Activated T-helper 9 cell treated with anti-CD3 and anti-CD28 coated beads, Interleukin-2, amount 50 U/mL, for 16 hours (primary cell): ENCODE data around the gene ZNF12.

Source experiments
- DNase-seq: peaks from one replicate; pipeline ENCODE4 v3.0.0-alpha.2; 2020; ENCODE audit warnings: low read depth

The ZNF12 gene

GRCh38 chr7:6646465-6646864, 60.3 kb downstream of the ZNF12 start:
- no peak for DNase-seq

- no peak for DNase-seq
Measured at GRCh38 chr7:6644728-6645127, 62.0 kb downstream of the ZNF12 start.

GRCh38 chr7:6643915-6644625, 62.7 kb downstream of the ZNF12 start:
- DNase-seq, result no peak

- no peak for DNase-seq
Measured at GRCh38 chr7:6642861-6643640, 63.7 kb downstream of the ZNF12 start.

GRCh38 chr7:6642239-6642839, 64.4 kb downstream of the ZNF12 start:
- DNase-seq, result no peak

GRCh38 chr7:6641305-6642035, 65.3 kb downstream of the ZNF12 start:
- no peak for DNase-seq

GRCh38 chr7:6640246-6640721, 66.5 kb downstream of the ZNF12 start:
- no peak for DNase-seq

GRCh38 chr7:6639627-6640026, 67.1 kb downstream of the ZNF12 start:
- no peak for DNase-seq

- no peak for DNase-seq
Measured at GRCh38 chr7:6639032-6639431, 67.7 kb downstream of the ZNF12 start.
